HepG2 (cell line): ENCODE results near the gene DHX57. TPM values are rescaled to one million over a fixed set of nuclear protein-coding genes. Genes with fewer than 3 reads are reported as not detected.

Source experiments
- ATAC-seq: fragments of 200-7000 bp; cut with Tn5 transposase; 3 replicates; pipeline ENCODE4 v1.9.1; 2020; ENCODE audit warnings: mild to moderate bottlenecking, moderate library complexity
- BruUV-seq: library from RNA; stranded (reverse); fragments of 400-500 nt; replicated peaks from 2 replicates; lab custom pipeline; 2021; lab: Mats Ljungman, UMichigan
- CTCF ChIA-PET: fragments of 300-600 bp; formaldehyde crosslinking; extraction: SDS; loops from one replicate; lab custom pipeline; 2021; ENCODE audit warnings: low total read pairs, inconsistent platforms, low intra/inter-chr PET ratio; lab: Yijun Ruan, JAX
- POLR2A ChIA-PET: fragments of 350-600 bp; sonication (Branson Sonifier 250); formaldehyde crosslinking; loops from one replicate; lab custom pipeline; 2020; ENCODE audit warnings: antibody characterized with exemption, inconsistent platforms; lab: Yijun Ruan, JAX
- DNase-seq: peaks from one replicate; pipeline ENCODE4 v3.0.0-alpha.2; 2015; ENCODE audit warnings: low spot score
- FAIRE-seq: peaks from 3 replicates; lab custom pipeline; 2011; peaks lifted over from hg19 to GRCh38; lab: Jason Lieb, UNC
- H2AFZ ChIP-seq: one replicate; pipeline ENCODE4 v1.6.1; 2011; ENCODE audit warnings: low read length, inconsistent platforms
- H3K27ac ChIP-seq: fragments of 300-600 bp; 3 replicates; pipeline ENCODE4 v1.8.0; 2011; ENCODE audit warnings: mixed run types, mild to moderate bottlenecking, mixed read lengths, low read length, inconsistent platforms; ENCODE audit not compliant: insufficient read depth; ENCODE audit errors: extremely low read length
- H3K27me3 ChIP-seq, 2 experiments: fragments of 200-600 bp in 1 of 2; 2 replicates in 1 of 2; 3 replicates in 1 of 2; pipeline versions ENCODE4 v1.6.0 to v1.8.0; 2011; ENCODE audit warnings: low read length in 2 of 2, mild to moderate bottlenecking in 2 of 2, moderate library complexity in 2 of 2, inconsistent platforms in 1 of 2; ENCODE audit not compliant: insufficient read depth in 2 of 2, control insufficient read depth in 1 of 2
- H3K36me3 ChIP-seq, 2 experiments: fragments of 200-600 bp in 1 of 2; replicated peaks in 1 of 2; 2 replicates in 1 of 2; 3 replicates in 1 of 2; pipeline versions ENCODE4 v1.5.1 to v1.8.0; 2011; ENCODE audit warnings: low read length in 2 of 2, inconsistent platforms in 1 of 2; ENCODE audit not compliant: insufficient read depth in 2 of 2, control insufficient read depth in 1 of 2
- H3K4me1 ChIP-seq: 2 replicates; pipeline ENCODE4 v1.5.1; 2012; ENCODE audit warnings: low read length, inconsistent platforms; ENCODE audit not compliant: insufficient read depth
- H3K4me2 ChIP-seq: 2 replicates; pipeline ENCODE4 v1.6.0; 2011; ENCODE audit warnings: low read depth, low read length, inconsistent platforms
- H3K4me3 ChIP-seq, 3 experiments: fragments of 200-600 bp in 1 of 3; sonication (generic), shearing (Covaris generic) in 1 of 3; replicated peaks in 1 of 3; 2 replicates each; pipeline ENCODE4 v1.5.1; 2011 to 2016; ENCODE audit warnings: low read length in 3 of 3, inconsistent platforms in 2 of 3, low read depth in 2 of 3, mild to moderate bottlenecking in 2 of 3, control low read depth in 1 of 3, mixed read lengths in 1 of 3; ENCODE audit not compliant: insufficient read depth in 1 of 3
- H3K79me2 ChIP-seq: one replicate; pipeline ENCODE4 v1.6.1; 2011; ENCODE audit warnings: low read length, inconsistent platforms; ENCODE audit not compliant: insufficient read depth
- H3K9ac ChIP-seq: 2 replicates; pipeline ENCODE4 v1.6.0; 2011; ENCODE audit warnings: mild to moderate bottlenecking, low read depth, low read length, inconsistent platforms; ENCODE audit not compliant: insufficient read depth
- H3K9me3 ChIP-seq: 2 replicates; pipeline ENCODE4 v1.5.1; 2012; ENCODE audit warnings: mild to moderate bottlenecking, low read length
- H4K20me1 ChIP-seq: 2 replicates; pipeline ENCODE4 v1.6.0; 2011; ENCODE audit warnings: inconsistent platforms, mild to moderate bottlenecking, low read length, moderate library complexity; ENCODE audit not compliant: insufficient read depth
- BRD4 ChIP-seq: sonication (generic); formaldehyde crosslinking; IDR thresholded peaks from 2 replicates; pipeline ENCODE4 v1.4.0; 2020; ENCODE audit warnings: missing genetic modification reagents
- CTCF ChIP-seq: sonication (generic); formaldehyde crosslinking; IDR thresholded peaks from 2 replicates; pipeline ENCODE4 v1.5.0; 2020; ENCODE audit warnings: mild to moderate bottlenecking, missing genetic modification reagents, moderate library complexity
- EZH2 ChIP-seq: conservative IDR thresholded peaks from 2 replicates; pipeline ENCODE4 v1.6.1; 2012; ENCODE audit warnings: mild to moderate bottlenecking, low read depth, low read length, moderate library complexity
- MIER3 ChIP-seq: IDR thresholded peaks from 2 replicates; pipeline ENCODE4 v1.6.1; 2016; ENCODE audit warnings: missing compliant biosample characterization, borderline replicate concordance
- SMAD9 ChIP-seq: sonication (generic); formaldehyde crosslinking; IDR thresholded peaks from 2 replicates; pipeline ENCODE4 v1.5.1; 2020; ENCODE audit warnings: mild to moderate bottlenecking, missing genetic modification reagents
- SP140L ChIP-seq: sonication (generic); formaldehyde crosslinking; IDR thresholded peaks from 2 replicates; pipeline ENCODE4 v1.4.0; 2020; ENCODE audit warnings: missing genetic modification reagents, borderline replicate concordance
- SP5 ChIP-seq: IDR thresholded peaks from 2 replicates; pipeline ENCODE4 v1.6.1; 2016; ENCODE audit warnings: low read depth, borderline replicate concordance
- TERF1 ChIP-seq: sonication (generic); formaldehyde crosslinking; IDR thresholded peaks from 2 replicates; pipeline ENCODE4 v1.8.0; 2022; ENCODE audit warnings: mild to moderate bottlenecking, missing genetic modification reagents, moderate library complexity
- ZBTB46 ChIP-seq: sonication (generic); formaldehyde crosslinking; IDR thresholded peaks from 2 replicates; pipeline ENCODE4 v1.4.0; 2020; ENCODE audit warnings: mild to moderate bottlenecking, missing genetic modification reagents, borderline replicate concordance
- ZNF331 ChIP-seq: sonication (generic); formaldehyde crosslinking; IDR thresholded peaks from 2 replicates; pipeline ENCODE4 v1.4.0; 2020; ENCODE audit warnings: missing genetic modification reagents
- ZNF547 ChIP-seq: sonication (generic); formaldehyde crosslinking; IDR thresholded peaks from 2 replicates; pipeline ENCODE4 v1.5.1; 2020; ENCODE audit warnings: mild to moderate bottlenecking, missing genetic modification reagents
- ZNF605 ChIP-seq: sonication (generic); formaldehyde crosslinking; IDR thresholded peaks from 2 replicates; pipeline ENCODE4 v1.8.0; 2022; ENCODE audit warnings: mild to moderate bottlenecking, missing genetic modification reagents
- ZNF660 ChIP-seq: sonication (generic); formaldehyde crosslinking; IDR thresholded peaks from 2 replicates; pipeline ENCODE4 v1.5.1; 2020; ENCODE audit warnings: mild to moderate bottlenecking, low read depth, missing genetic modification reagents, borderline replicate concordance
- ZNF790 ChIP-seq: sonication (generic); formaldehyde crosslinking; IDR thresholded peaks from 2 replicates; pipeline ENCODE4 v1.8.0; 2022; ENCODE audit warnings: missing genetic modification reagents, mild to moderate bottlenecking, borderline replicate concordance
- ZSCAN12 ChIP-seq: sonication (generic); formaldehyde crosslinking; IDR thresholded peaks from 2 replicates; pipeline ENCODE4 v1.9.0; 2021; ENCODE audit warnings: mild to moderate bottlenecking, missing genetic modification reagents
- WGBS: methylation state at CpG from one replicate; pipeline ENCODE4 v1.1.6; 2017; ENCODE audit warnings: low lambda C conversion rate; 5-methylcytosine and 5-hydroxymethylcytosine counted together
- in situ Hi-C: cut with HindIII; loops from 2 replicates; pipeline ENCODE4 v1.10.0; 2017; ENCODE audit warnings: low pct_unique_long_range_greater_than_20kb; ENCODE audit not compliant: extremely low pct_ligation_motif_present
- intact Hi-C: fragments of 100-400 bp; cut with micrococcal nuclease; formaldehyde crosslinking; loops from one replicate; pipeline ENCODE4 v1.10.0; 2022; ENCODE audit not compliant: unreplicated experiment
- polyA plus RNA-seq, 8 experiments: library from polyadenylated mRNA; depleted of rRNA in 3 of 8; stranded (reverse) in 7 of 8; unstranded in 1 of 8; fragments of >200 nt; fragmentation: Illumina TruSeq in 4 of 8; extraction: Trizol in 4 of 8; gene quantifications; 2 replicates each; pipeline versions ENCODE4 v1.2.1 to v1.2.3, GENCODE V29; 2011 to 2016; ENCODE audit warnings: low read depth in 4 of 8, missing spikeins in 1 of 8, mixed read lengths in 1 of 8; ENCODE audit not compliant: insufficient read depth in 1 of 8
- total RNA-seq, 5 experiments: library from RNA; depleted of rRNA; stranded (reverse); fragments of >200 nt; fragmentation: Illumina TruSeq; extraction: Trizol; gene quantifications; 2 replicates each; pipeline ENCODE4 v1.2.3, GENCODE V29; 2016; ENCODE audit warnings: low read depth in 1 of 5

DHX57 gene
- total and polyA plus RNA-seq, 2 of the 13 experiments (the other 11 are each of a cell fraction or from before 2014, with no cell fraction given), result 9.2 to 24.2 TPM

GRCh38 chr2:38922902-38923301 lies 47.2 kb upstream of the DHX57 start:
- no peaks in the 10 kb centered on the region for H3K36me3 ChIP-seq
- ATAC-seq, result no peak
- H3K4me3 ChIP-seq, result no peak overlapping the region
- no peak for TF ChIP-seq TERF1 (CRISPR knock-in tag)
- no peak for TF ChIP-seq ZSCAN12 (CRISPR knock-in tag)
- TF ChIP-seq ZNF660 (CRISPR knock-in tag), result no peak
- H3K27ac ChIP-seq, result no peak overlapping the region
- H3K79me2 ChIP-seq, result no peaks in the 10 kb centered on the region
- H4K20me1 ChIP-seq, result no peaks in the 10 kb centered on the region
- H3K27me3 ChIP-seq, result no peaks in the 10 kb centered on the region
- intact Hi-C loops, result no loop called here
- no TSS peak for BruUV-seq
- peak overlapping the region; percentile 45 for H3K4me2 ChIP-seq
- 27% methylated on average over 2 of the region's 2 CpGs for WGBS
- H3K4me1 ChIP-seq, result peaks cover 40% of the 10 kb centered on the region
- POLR2A ChIA-PET, result interaction anchor here (0.7 kb wide), 1 partner anchor 16 kb away, joined by 3 read pairs; no protein-coding TSS in a partner anchor
- no peaks in the 10 kb centered on the region for H3K9me3 ChIP-seq
- H2AFZ ChIP-seq, result peak overlapping the region; percentile 7
- no peak for DNase-seq
- H3K9ac ChIP-seq, result no peak overlapping the region
- no peak for FAIRE-seq
- in situ Hi-C loops, result no loop called here
- CTCF ChIA-PET, result no interaction called here

GRCh38 chr2:38922389-38922788 lies 46.7 kb upstream of the DHX57 start:
- POLR2A ChIA-PET, result interaction anchor here (0.7 kb wide), 1 partner anchor 15 kb away, joined by 3 read pairs; no protein-coding TSS in a partner anchor
- BruUV-seq, result no TSS peak
- ATAC-seq, result peak; percentile 44
- no peak for TF ChIP-seq CTCF (CRISPR knock-in tag)
- no peak for TF ChIP-seq ZNF605 (CRISPR knock-in tag)
- TF ChIP-seq BRD4 (CRISPR knock-in tag), result no peak
- TF ChIP-seq SP5, result no peak
- TF ChIP-seq EZH2, result no peak
- no peak for TF ChIP-seq SMAD9
- no peak for TF ChIP-seq SP140L (CRISPR knock-in tag)
- no peak for TF ChIP-seq ZBTB46
- 0 out of 2 replicates have a peak, but pooled peaks have one; percentile 25 for TF ChIP-seq ZNF331 (CRISPR knock-in tag)
- TF ChIP-seq ZNF790 (CRISPR knock-in tag), result no peak
- no peak for TF ChIP-seq MIER3 (CRISPR knock-in tag)
- no peak for TF ChIP-seq ZNF547

More at GRCh38 chr2:38922389-38922788, 46.7 kb upstream of the DHX57 start:
- CTCF ChIA-PET, result no interaction called here
- no peak overlapping the region for H3K9ac ChIP-seq
- intact Hi-C loops (no loop called here), in situ Hi-C loops (no loop called here)
- no peaks in the 10 kb centered on the region for H4K20me1 ChIP-seq
- no peaks in the 10 kb centered on the region for H3K79me2 ChIP-seq
- no peaks in the 10 kb centered on the region for H3K36me3 ChIP-seq
- H3K27ac ChIP-seq, result no peak overlapping the region
- DNase-seq, result peak; percentile 56
- H3K9me3 ChIP-seq, result no peaks in the 10 kb centered on the region
- peak overlapping the region; percentile 45 for H3K4me2 ChIP-seq
- FAIRE-seq, result no peak
- H3K27me3 ChIP-seq, result no peaks in the 10 kb centered on the region
- WGBS, result 3% methylated on average over 4 of the region's 4 CpGs
- H3K4me1 ChIP-seq, result peaks cover 40% of the 10 kb centered on the region
- H3K4me3 ChIP-seq, result no peak overlapping the region
- H2AFZ ChIP-seq, result peak overlapping the region; percentile 7
